Heart left ventricle (tissue), 13 donors: ENCODE measurements around the gene NPBWR2.

Source experiments
- POLR2A ChIP-seq, 2 donors: fragments of 450-650 bp; IDR thresholded peaks; one replicate each; pipeline ENCODE4 v1.6.1; 2017; ENCODE audit warnings: antibody characterized with exemption in 2 of 2, mild to moderate bottlenecking in 2 of 2, moderate library complexity in 2 of 2
- TF ChIP-seq, protein P1 (sequence below), 12 donors: fragments of 200-600 bp; sonication (generic) in 4 of 12; IDR thresholded peaks; one replicate each; pipeline versions ENCODE4 v1.5.0 to v1.8.0; 2018 to 2022; ENCODE audit warnings: antibody characterized with exemption in 12 of 12, mild to moderate bottlenecking in 5 of 12
- donor health status: ischemic (EF 13 %, LVEDD 7.1; RV severe dilation, severe dysfunction).
- donor health status: DM: no; HTN: yes; CAD: no.
- donor health status: DM: no; HTN: no; CAD: no.
- donor health status: ischemic (EF 25% LVEDD 6.9; RV normal size, moderate dysfunction).
- donor health status: ischemic (EF 25% LVEDD 5.7; RV mildly dilated, moderate dysfunction).
- donor health status: ischemic (EF 35%, LVEDD 5.7; RV mildly dilated, moderate dysfunction).
- donor health status: nonischemic (EF 11% LVEDD 7.7; RV severe dilation, severe dysfunction).
- donor health status: DM: yes; HTN: yes; CAD: no.
- donor health status: PGD.
- donor health status: ischemic (EF 29% LVEDD 5.4; RV normal size, mild dysfunction).
- donor health status: nonischemic (EF 23%, LVEDD 6.1; RV moderate dilation, normal function).

- TF ChIP-seq, protein P1, sequence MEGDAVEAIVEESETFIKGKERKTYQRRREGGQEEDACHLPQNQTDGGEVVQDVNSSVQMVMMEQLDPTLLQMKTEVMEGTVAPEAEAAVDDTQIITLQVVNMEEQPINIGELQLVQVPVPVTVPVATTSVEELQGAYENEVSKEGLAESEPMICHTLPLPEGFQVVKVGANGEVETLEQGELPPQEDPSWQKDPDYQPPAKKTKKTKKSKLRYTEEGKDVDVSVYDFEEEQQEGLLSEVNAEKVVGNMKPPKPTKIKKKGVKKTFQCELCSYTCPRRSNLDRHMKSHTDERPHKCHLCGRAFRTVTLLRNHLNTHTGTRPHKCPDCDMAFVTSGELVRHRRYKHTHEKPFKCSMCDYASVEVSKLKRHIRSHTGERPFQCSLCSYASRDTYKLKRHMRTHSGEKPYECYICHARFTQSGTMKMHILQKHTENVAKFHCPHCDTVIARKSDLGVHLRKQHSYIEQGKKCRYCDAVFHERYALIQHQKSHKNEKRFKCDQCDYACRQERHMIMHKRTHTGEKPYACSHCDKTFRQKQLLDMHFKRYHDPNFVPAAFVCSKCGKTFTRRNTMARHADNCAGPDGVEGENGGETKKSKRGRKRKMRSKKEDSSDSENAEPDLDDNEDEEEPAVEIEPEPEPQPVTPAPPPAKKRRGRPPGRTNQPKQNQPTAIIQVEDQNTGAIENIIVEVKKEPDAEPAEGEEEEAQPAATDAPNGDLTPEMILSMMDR (IDR thresholded peaks at IDR 0.05) = no peak
- TF ChIP-seq POLR2A (IDR thresholded peaks at IDR 0.05) = no peak
These were observed 29.9 kb downstream of the NPBWR2 start for GRCh38 chr20:64077541-64077875.
